Measurements from ENCODE around the gene NFXL1.

Gene NFXL1

DNA sequence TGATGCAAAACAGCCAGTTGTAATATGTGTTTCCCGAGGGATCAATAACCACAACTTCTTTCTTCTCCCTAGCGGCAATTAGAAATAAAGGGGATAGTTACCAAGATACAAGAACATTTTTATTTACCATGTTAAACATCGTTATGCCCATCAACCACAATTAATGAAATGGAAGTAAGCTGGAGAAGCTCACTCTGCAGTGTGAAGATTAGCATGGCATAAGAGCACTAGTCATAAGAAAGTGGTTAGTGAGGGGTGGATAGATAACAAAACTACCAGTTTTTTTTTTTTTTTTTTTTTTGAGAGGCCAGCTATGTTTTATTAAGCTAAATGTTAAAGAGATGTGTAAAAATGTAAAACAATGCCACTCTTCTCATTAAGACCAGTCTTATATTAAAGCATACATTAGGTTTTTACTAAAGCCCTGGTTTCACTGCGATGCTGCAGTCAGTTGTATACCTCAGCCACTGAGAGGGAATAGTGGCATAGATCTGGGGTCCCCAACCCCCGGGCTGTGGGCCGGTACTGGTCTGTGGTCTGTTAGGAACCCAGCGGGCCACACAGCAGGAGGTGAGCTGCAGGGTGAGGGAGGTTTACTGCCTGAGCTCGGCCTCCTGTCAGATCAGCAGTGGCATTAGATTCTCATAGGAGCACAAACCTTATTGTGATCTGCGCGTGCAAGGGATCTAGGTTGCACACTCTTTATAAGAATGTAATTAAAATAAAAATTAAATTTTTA lies 27.9 kb upstream of the NFXL1 start:
- no peak for TF ChIP-seq TAF1 (IDR thresholded peaks at IDR 0.05; ENCODE audit: borderline replicate concordance, insufficient read depth, low read length)
- TF ChIP-seq, protein P1, sequence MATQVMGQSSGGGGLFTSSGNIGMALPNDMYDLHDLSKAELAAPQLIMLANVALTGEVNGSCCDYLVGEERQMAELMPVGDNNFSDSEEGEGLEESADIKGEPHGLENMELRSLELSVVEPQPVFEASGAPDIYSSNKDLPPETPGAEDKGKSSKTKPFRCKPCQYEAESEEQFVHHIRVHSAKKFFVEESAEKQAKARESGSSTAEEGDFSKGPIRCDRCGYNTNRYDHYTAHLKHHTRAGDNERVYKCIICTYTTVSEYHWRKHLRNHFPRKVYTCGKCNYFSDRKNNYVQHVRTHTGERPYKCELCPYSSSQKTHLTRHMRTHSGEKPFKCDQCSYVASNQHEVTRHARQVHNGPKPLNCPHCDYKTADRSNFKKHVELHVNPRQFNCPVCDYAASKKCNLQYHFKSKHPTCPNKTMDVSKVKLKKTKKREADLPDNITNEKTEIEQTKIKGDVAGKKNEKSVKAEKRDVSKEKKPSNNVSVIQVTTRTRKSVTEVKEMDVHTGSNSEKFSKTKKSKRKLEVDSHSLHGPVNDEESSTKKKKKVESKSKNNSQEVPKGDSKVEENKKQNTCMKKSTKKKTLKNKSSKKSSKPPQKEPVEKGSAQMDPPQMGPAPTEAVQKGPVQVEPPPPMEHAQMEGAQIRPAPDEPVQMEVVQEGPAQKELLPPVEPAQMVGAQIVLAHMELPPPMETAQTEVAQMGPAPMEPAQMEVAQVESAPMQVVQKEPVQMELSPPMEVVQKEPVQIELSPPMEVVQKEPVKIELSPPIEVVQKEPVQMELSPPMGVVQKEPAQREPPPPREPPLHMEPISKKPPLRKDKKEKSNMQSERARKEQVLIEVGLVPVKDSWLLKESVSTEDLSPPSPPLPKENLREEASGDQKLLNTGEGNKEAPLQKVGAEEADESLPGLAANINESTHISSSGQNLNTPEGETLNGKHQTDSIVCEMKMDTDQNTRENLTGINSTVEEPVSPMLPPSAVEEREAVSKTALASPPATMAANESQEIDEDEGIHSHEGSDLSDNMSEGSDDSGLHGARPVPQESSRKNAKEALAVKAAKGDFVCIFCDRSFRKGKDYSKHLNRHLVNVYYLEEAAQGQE (IDR thresholded peaks at IDR 0.05; ENCODE audit: insufficient read depth in 1 of 2, low read depth in 2 of 2, low read length in 2 of 2), result no peak
- TF ChIP-seq SIN3A (IDR thresholded peaks at IDR 0.05; ENCODE audit: borderline replicate concordance, insufficient read depth, low read length), result no peak
- TF ChIP-seq FOXP2 (optimal IDR thresholded peaks at IDR 0.05; ENCODE audit: borderline replicate concordance, extremely low read depth, extremely low read length, insufficient read depth), result no peak
- TF ChIP-seq POLR2AphosphoS5 (IDR thresholded peaks at IDR 0.05; ENCODE audit: low read depth, low read length), result no peak

DNA sequence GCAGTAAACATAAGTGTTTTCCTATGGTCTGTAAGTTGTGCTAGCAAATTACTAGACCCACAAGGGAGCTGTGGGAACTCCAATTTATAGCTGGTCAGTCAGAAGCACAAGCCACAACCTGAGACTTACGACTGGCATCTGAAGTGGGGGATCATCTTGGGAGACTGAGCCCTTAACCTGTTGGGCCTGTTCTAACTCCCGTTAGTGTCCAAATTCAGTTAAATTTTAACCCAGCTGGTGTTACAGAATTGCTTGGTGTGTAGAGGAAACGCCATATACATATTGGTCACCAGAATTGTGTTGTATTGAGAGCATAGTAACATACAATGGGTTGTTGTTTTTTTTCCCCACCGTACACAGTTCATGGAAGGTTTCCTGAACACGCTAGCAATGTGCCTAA lies 25.1 kb upstream of the NFXL1 start:
- TF ChIP-seq TAF1 (IDR thresholded peaks at IDR 0.05; ENCODE audit: borderline replicate concordance, insufficient read depth, low read length) (no peak), POLR2AphosphoS5 (IDR thresholded peaks at IDR 0.05; ENCODE audit: low read depth, low read length) (no peak), FOXP2 (optimal IDR thresholded peaks at IDR 0.05; ENCODE audit: borderline replicate concordance, extremely low read depth, extremely low read length, insufficient read depth) (no peak), SIN3A (IDR thresholded peaks at IDR 0.05; ENCODE audit: borderline replicate concordance, insufficient read depth, low read length) (no peak)
- TF ChIP-seq, protein P1 (IDR thresholded peaks at IDR 0.05; ENCODE audit: insufficient read depth in 1 of 2, low read depth in 2 of 2, low read length in 2 of 2), result no peak

DNA sequence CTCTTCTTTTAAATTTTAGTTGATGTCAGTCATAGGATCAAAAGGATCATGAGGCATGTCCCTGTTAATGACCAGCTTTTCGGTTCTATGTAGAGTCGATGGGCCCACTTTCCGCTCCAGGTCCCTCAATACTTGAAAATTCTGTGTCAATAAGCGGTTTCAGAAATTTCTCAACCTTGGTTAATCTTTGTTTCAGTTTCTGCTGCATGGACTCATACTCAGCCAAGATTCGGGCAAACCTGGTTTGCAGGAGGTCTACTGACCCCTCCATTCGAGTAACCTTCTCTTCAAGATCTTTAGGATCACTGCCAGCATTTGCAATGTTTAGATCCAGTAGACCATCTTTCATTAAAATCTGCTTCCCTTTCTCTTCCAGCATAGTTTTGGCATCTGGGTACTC lies 22.0 kb upstream of the NFXL1 start:
- no peak for TF ChIP-seq POLR2AphosphoS5 (IDR thresholded peaks at IDR 0.05; ENCODE audit: low read depth, low read length)
- TF ChIP-seq SIN3A (IDR thresholded peaks at IDR 0.05; ENCODE audit: borderline replicate concordance, insufficient read depth, low read length), result no peak
- no peak for TF ChIP-seq FOXP2 (optimal IDR thresholded peaks at IDR 0.05; ENCODE audit: borderline replicate concordance, extremely low read depth, extremely low read length, insufficient read depth)
- no peak for TF ChIP-seq TAF1 (IDR thresholded peaks at IDR 0.05; ENCODE audit: borderline replicate concordance, insufficient read depth, low read length)
- TF ChIP-seq, protein P1 (IDR thresholded peaks at IDR 0.05; ENCODE audit: insufficient read depth in 1 of 2, low read depth in 2 of 2, low read length in 2 of 2), result no peak

DNA sequence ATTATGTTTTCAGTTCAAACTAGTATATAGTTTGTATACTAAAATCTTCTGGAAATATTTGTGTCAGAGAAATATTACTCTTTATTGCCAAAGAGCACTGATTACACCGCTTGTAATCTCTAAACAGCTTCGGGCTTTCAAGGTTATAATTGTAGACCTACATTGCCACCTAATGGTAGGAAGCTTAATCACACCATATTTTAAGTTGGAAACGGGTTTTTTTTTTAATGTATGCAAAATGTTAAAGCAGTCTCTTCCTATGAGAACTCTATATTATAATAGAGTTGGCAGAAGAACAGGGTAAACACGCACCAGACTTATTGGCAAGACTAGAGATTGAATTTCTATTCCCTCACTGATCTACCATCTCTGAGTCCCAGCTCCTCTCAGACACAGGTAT lies 19.5 kb upstream of the NFXL1 start:
- TF ChIP-seq SIN3A (IDR thresholded peaks at IDR 0.05; ENCODE audit: borderline replicate concordance, insufficient read depth, low read length) (no peak), FOXP2 (optimal IDR thresholded peaks at IDR 0.05; ENCODE audit: borderline replicate concordance, extremely low read depth, extremely low read length, insufficient read depth) (no peak), POLR2AphosphoS5 (IDR thresholded peaks at IDR 0.05; ENCODE audit: low read depth, low read length) (no peak), TAF1 (IDR thresholded peaks at IDR 0.05; ENCODE audit: borderline replicate concordance, insufficient read depth, low read length) (no peak)
- TF ChIP-seq, protein P1 (IDR thresholded peaks at IDR 0.05; ENCODE audit: insufficient read depth in 1 of 2, low read depth in 2 of 2, low read length in 2 of 2), result no peak

Measured in PFSK-1 (cell line).